Activated CD8-positive, alpha-beta T cell treated with anti-CD3 and anti-CD28 coated beads for 36 hours (primary cell): ENCODE measurements around the gene PPP1R3C. TPM values are rescaled to one million over a fixed set of nuclear protein-coding genes. Genes with fewer than 3 reads are reported as not detected.

Experiments used
- ATAC-seq: fragments of 200-7000 bp; cut with Tn5 transposase; one replicate; pipeline ENCODE4 v1.10.0; 2021; ENCODE audit warnings: mild to moderate bottlenecking, moderate library complexity
- CTCF ChIA-PET: fragments of 350-600 bp; sonication (Branson Sonifier 250); formaldehyde crosslinking; loops from one replicate; lab custom pipeline; 2021; ENCODE audit warnings: antibody characterized with exemption; lab: Charles Lee
- POLR2A ChIA-PET: fragments of 350-600 bp; sonication (Branson Sonifier 250); formaldehyde crosslinking; loops from one replicate; lab custom pipeline; 2021; ENCODE audit warnings: antibody characterized with exemption; lab: Charles Lee
- DNase-seq: peaks from one replicate; pipeline ENCODE4 v3.0.0-alpha.2; 2020
- H3K27ac Mint-ChIP-seq: one replicate; pipeline ENCODE4 v1.8.0; 2021; ENCODE audit warnings: mild to moderate bottlenecking, mixed read lengths
- H3K27me3 Mint-ChIP-seq: one replicate; pipeline ENCODE4 v1.8.0; 2021; ENCODE audit warnings: mixed read lengths
- H3K36me3 Mint-ChIP-seq: one replicate; pipeline ENCODE4 v1.8.0; 2021; ENCODE audit warnings: low read depth, mixed read lengths
- H3K4me1 Mint-ChIP-seq: one replicate; pipeline ENCODE4 v1.8.0; 2021; ENCODE audit warnings: low read depth, mixed read lengths
- H3K4me3 Mint-ChIP-seq: one replicate; pipeline ENCODE4 v1.8.0; 2021; ENCODE audit warnings: mild to moderate bottlenecking, moderate library complexity, mixed read lengths
- H3K9me3 Mint-ChIP-seq: one replicate; pipeline ENCODE4 v1.8.0; 2021; ENCODE audit warnings: mixed read lengths
- CTCF ChIP-seq: fragments of 200-600 bp; IDR thresholded peaks from one replicate; pipeline ENCODE4 v1.8.0; 2022; ENCODE audit warnings: antibody characterized with exemption, mild to moderate bottlenecking
- intact Hi-C: fragments of 100-400 bp; cut with micrococcal nuclease; formaldehyde crosslinking; loops from one replicate; pipeline ENCODE4 v1.10.0; 2022
- total RNA-seq, 2 experiments: library from RNA; stranded (reverse); gene quantifications; one replicate each; pipeline ENCODE4 v1.2.3, GENCODE V29; 2021

PPP1R3C gene
- total RNA-seq, 2 experiments from 2014 or later = 0.94 to 0.99 TPM

- no peak for TF ChIP-seq CTCF
- intact Hi-C loops = no loop called here
- H3K4me1 Mint-ChIP-seq = no peaks in the 10 kb centered on the region
- H3K27me3 Mint-ChIP-seq = peaks cover 30% of the 10 kb centered on the region
- H3K27ac Mint-ChIP-seq = no peak overlapping the region
- no peak overlapping the region for H3K4me3 Mint-ChIP-seq
- CTCF ChIA-PET = interaction anchor here (1.0 to 1.2 kb wide), 2 partner anchors 10 to 37 kb away, joined by 3 read pairs; no protein-coding TSS in a partner anchor
- no peaks in the 10 kb centered on the region for H3K36me3 Mint-ChIP-seq
- no peaks in the 10 kb centered on the region for H3K9me3 Mint-ChIP-seq
- ATAC-seq (no peak), DNase-seq (no peak)
- POLR2A ChIA-PET = interaction anchor here (0.7 kb wide), 1 partner anchor 73 kb away, joined by 5 read pairs; no protein-coding TSS in a partner anchor
These were observed 43.7 kb downstream of the PPP1R3C start for GRCh38 chr10:91589015-91589657.

- intact Hi-C loops = no loop called here
- DNase-seq (no peak), ATAC-seq (no peak)
- H3K4me3 Mint-ChIP-seq = no peak overlapping the region
- POLR2A ChIA-PET = no interaction called here
- H3K9me3 Mint-ChIP-seq = no peaks in the 10 kb centered on the region
- no peaks in the 10 kb centered on the region for H3K4me1 Mint-ChIP-seq
- TF ChIP-seq CTCF = no peak
- no peak overlapping the region for H3K27ac Mint-ChIP-seq
- H3K27me3 Mint-ChIP-seq = peaks cover 31% of the 10 kb centered on the region
- CTCF ChIA-PET = interaction anchor here (1.2 kb wide), 1 partner anchor 36 kb away, joined by 3 read pairs; no protein-coding TSS in a partner anchor
- no peaks in the 10 kb centered on the region for H3K36me3 Mint-ChIP-seq
These were observed 44.9 kb downstream of the PPP1R3C start for GRCh38 chr10:91587710-91588638.

- Mint-ChIP-seq H3K36me3 (no peaks in the 10 kb centered on the region), H3K9me3 (peaks cover 6% of the 10 kb centered on the region), H3K27ac (no peak overlapping the region), H3K4me1 (no peaks in the 10 kb centered on the region), H3K27me3 (peaks cover 13% of the 10 kb centered on the region), H3K4me3 (no peak overlapping the region)
- CTCF ChIA-PET = no interaction called here
- intact Hi-C loops = no loop called here
- POLR2A ChIA-PET = no interaction called here
- no peak for ATAC-seq
- no peak for TF ChIP-seq CTCF
- DNase-seq = no peak
These were observed 50.7 kb downstream of the PPP1R3C start for GRCh38 chr10:91582153-91582554.

GRCh38 chr10:91579329-91579985 is 53.4 kb downstream of the PPP1R3C start:
- DNase-seq (no peak), ATAC-seq (no peak)
- intact Hi-C loops = no loop called here
- no peak overlapping the region for H3K27ac Mint-ChIP-seq
- peaks cover 10% of the 10 kb centered on the region for H3K27me3 Mint-ChIP-seq
- H3K36me3 Mint-ChIP-seq = no peaks in the 10 kb centered on the region
- no peak overlapping the region for H3K4me3 Mint-ChIP-seq
- H3K9me3 Mint-ChIP-seq = peaks cover 6% of the 10 kb centered on the region
- no peak for TF ChIP-seq CTCF
- ChIA-PET CTCF (interaction anchor here (0.9 to 1.5 kb wide), 3 partner anchors 10 to 281 kb away, joined by 3 to 7 read pairs (median 3); partner anchors contain the start of gene PPP1R3C), POLR2A (no interaction called here)
- no peaks in the 10 kb centered on the region for H3K4me1 Mint-ChIP-seq

Other genes with a start within 250 kb of the PPP1R3C start
- 1 to 10 TPM; 2.7 to 3.8 TPM for gene HECTD2, start 222.7 kb downstream of the PPP1R3C start, total RNA-seq
- 10 to 100 TPM; 22.1 to 22.8 TPM for gene TNKS2, start 165.4 kb upstream of the PPP1R3C start, total RNA-seq